HL-60 (cell line): ENCODE measurements around the gene RANBP3L.

Source experiments
- CTCF ChIP-seq: IDR thresholded peaks from one replicate; pipeline ENCODE4 v1.5.1; 2011; ENCODE audit warnings: low read length, control low read depth, inconsistent platforms; ENCODE audit not compliant: insufficient read depth
- POLR2AphosphoS5 ChIP-seq: IDR thresholded peaks from 2 replicates; pipeline ENCODE4 v1.6.1; 2012; ENCODE audit warnings: low read depth
- TF ChIP-seq, protein P1 (sequence below): IDR thresholded peaks from 2 replicates; pipeline ENCODE4 v1.6.1; 2012; ENCODE audit warnings: low read depth; ENCODE audit not compliant: insufficient replicate concordance

DNA sequence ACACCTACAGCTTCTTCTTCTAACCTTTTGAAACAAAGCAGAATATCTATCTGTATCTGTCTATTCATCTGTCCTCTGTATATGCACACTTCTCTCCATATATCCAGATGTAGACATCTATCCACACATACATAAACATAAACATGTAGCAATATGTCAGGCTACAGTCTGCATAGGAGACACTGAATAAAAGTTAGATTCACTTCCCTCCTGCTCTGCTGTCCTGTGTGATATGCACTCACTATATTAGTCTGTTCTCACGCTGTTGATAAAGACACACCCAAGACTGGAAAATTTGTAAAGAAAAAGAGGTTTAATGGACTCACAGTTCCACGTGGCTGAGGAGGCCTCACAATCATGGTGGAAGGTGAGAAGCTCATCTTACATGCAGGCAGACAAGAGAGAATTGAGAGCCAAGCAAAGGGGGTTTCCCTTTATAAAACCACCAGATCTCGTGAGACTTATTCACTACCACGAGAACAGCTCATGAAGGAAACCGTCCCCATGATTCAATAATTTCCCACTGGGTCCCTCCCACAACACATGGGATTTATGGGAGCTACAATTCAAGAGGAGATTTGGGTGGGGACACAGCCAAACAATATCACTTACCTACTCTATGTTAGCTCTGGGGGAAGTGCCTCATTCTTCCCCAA, 24.1 kb downstream of the RANBP3L start:
- TF ChIP-seq CTCF: no peak
- TF ChIP-seq, protein P1, sequence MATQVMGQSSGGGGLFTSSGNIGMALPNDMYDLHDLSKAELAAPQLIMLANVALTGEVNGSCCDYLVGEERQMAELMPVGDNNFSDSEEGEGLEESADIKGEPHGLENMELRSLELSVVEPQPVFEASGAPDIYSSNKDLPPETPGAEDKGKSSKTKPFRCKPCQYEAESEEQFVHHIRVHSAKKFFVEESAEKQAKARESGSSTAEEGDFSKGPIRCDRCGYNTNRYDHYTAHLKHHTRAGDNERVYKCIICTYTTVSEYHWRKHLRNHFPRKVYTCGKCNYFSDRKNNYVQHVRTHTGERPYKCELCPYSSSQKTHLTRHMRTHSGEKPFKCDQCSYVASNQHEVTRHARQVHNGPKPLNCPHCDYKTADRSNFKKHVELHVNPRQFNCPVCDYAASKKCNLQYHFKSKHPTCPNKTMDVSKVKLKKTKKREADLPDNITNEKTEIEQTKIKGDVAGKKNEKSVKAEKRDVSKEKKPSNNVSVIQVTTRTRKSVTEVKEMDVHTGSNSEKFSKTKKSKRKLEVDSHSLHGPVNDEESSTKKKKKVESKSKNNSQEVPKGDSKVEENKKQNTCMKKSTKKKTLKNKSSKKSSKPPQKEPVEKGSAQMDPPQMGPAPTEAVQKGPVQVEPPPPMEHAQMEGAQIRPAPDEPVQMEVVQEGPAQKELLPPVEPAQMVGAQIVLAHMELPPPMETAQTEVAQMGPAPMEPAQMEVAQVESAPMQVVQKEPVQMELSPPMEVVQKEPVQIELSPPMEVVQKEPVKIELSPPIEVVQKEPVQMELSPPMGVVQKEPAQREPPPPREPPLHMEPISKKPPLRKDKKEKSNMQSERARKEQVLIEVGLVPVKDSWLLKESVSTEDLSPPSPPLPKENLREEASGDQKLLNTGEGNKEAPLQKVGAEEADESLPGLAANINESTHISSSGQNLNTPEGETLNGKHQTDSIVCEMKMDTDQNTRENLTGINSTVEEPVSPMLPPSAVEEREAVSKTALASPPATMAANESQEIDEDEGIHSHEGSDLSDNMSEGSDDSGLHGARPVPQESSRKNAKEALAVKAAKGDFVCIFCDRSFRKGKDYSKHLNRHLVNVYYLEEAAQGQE: no peak
- TF ChIP-seq POLR2AphosphoS5: no peak
